Measurements from ENCODE around the gene SPOCK3. TPM values are rescaled to one million over a fixed set of nuclear protein-coding genes. Genes with fewer than 3 reads are reported as not detected.

Gene SPOCK3
- total and polyA plus RNA-seq, 11 donors, result 0.06 to 3.0 (median 1.1) TPM; not detected in 1

- intact Hi-C loops (cut with DNase I), result loop anchor here (1.0 to 10.0 kb wide), 10 partner anchors 121 to 1133 kb away; no protein-coding TSS in a partner anchor
- peak; percentile 32 to 67 (median 34) for DNase-seq
- 16 to 22% (median 19%) methylated on average over 11 of the region's 11 CpGs for WGBS, 4 donors
- H3K4me1 ChIP-seq, result peaks cover 0 to 4% (median 0%) of the 10 kb centered on the region in 12 donors
- no peak overlapping the region for H3K27ac ChIP-seq
- H3K27me3 ChIP-seq, result no peaks in the 10 kb centered on the region
- ATAC-seq, result peak in 3 of 4 donors; percentile 47 to 65 (median 63)
- H3K9me3 ChIP-seq, result no peaks in the 10 kb centered on the region
- no peaks in the 10 kb centered on the region for H3K36me3 ChIP-seq
- TF ChIP-seq POLR2A (IDR thresholded peaks at IDR 0.05) (no peak), CTCF (IDR thresholded peaks at IDR 0.05) (peak; percentile 68 to 84 (median 76))
- H3K4me3 ChIP-seq, result no peak overlapping the region
These were observed 212.6 kb downstream of the SPOCK3 start for GRCh38 chr4:167021545-167022155.

- ATAC-seq (no peak), DNase-seq (no peak)
- H3K9me3 ChIP-seq, result no peaks in the 10 kb centered on the region
- WGBS, 4 donors, result 21 to 46% (median 32%) methylated on average over 1 of the region's 1 CpG
- no peaks in the 10 kb centered on the region for H3K27me3 ChIP-seq
- intact Hi-C loops (cut with DNase I), result loop anchor here (2.0 to 10.0 kb wide), 9 partner anchors 122 to 1134 kb away; no protein-coding TSS in a partner anchor
- H3K27ac ChIP-seq, result no peak overlapping the region
- TF ChIP-seq POLR2A (IDR thresholded peaks at IDR 0.05) (no peak), CTCF (IDR thresholded peaks at IDR 0.05) (peak in 1 of 12 donors; percentile 10)
- H3K4me3 ChIP-seq, result no peak overlapping the region
- peaks cover 0 to 4% (median 0%) of the 10 kb centered on the region in 12 donors for H3K4me1 ChIP-seq
- no peaks in the 10 kb centered on the region for H3K36me3 ChIP-seq
These were observed 213.9 kb downstream of the SPOCK3 start for GRCh38 chr4:167020410-167020809.

GRCh38 chr4:167014944-167015343 is 219.3 kb downstream of the SPOCK3 start:
- intact Hi-C loops (cut with DNase I), result no loop called here
- TF ChIP-seq CTCF (IDR thresholded peaks at IDR 0.05) (no peak), POLR2A (IDR thresholded peaks at IDR 0.05) (no peak)
- H3K27me3 ChIP-seq, result no peaks in the 10 kb centered on the region
- no peak for ATAC-seq
- H3K36me3 ChIP-seq, result no peaks in the 10 kb centered on the region
- H3K27ac ChIP-seq, result no peak overlapping the region
- H3K4me1 ChIP-seq, result no peaks in the 10 kb centered on the region
- DNase-seq, result no peak
- H3K4me3 ChIP-seq, result no peak overlapping the region
- no peaks in the 10 kb centered on the region for H3K9me3 ChIP-seq

- Histone ChIP-seq H3K4me1 (no peaks in the 10 kb centered on the region), H3K36me3 (no peaks in the 10 kb centered on the region), H3K4me3 (no peak overlapping the region), H3K9me3 (no peaks in the 10 kb centered on the region), H3K27ac (no peak overlapping the region), H3K27me3 (no peaks in the 10 kb centered on the region)
- WGBS, 4 donors, result 76 to 82% (median 80%) methylated on average over 4 of the region's 4 CpGs
- TF ChIP-seq POLR2A (IDR thresholded peaks at IDR 0.05) (no peak), CTCF (IDR thresholded peaks at IDR 0.05) (no peak)
- intact Hi-C loops (cut with DNase I), result no loop called here
- DNase-seq (no peak), ATAC-seq (no peak)
These were observed 231.0 kb downstream of the SPOCK3 start for GRCh38 chr4:167003326-167003725.
